Measurements from ENCODE around the gene TMEM151A.
A peak's percentile ranks its signal among the peaks of the same experiment; 100 is the strongest.

Gene TMEM151A

GRCh38 chr11:66338276-66339161 lies 46.8 kb downstream of the TMEM151A start:
- no peak for DNase-seq

GRCh38 chr11:66339162-66339675 lies 47.5 kb downstream of the TMEM151A start:
- no peak for DNase-seq

DNA sequence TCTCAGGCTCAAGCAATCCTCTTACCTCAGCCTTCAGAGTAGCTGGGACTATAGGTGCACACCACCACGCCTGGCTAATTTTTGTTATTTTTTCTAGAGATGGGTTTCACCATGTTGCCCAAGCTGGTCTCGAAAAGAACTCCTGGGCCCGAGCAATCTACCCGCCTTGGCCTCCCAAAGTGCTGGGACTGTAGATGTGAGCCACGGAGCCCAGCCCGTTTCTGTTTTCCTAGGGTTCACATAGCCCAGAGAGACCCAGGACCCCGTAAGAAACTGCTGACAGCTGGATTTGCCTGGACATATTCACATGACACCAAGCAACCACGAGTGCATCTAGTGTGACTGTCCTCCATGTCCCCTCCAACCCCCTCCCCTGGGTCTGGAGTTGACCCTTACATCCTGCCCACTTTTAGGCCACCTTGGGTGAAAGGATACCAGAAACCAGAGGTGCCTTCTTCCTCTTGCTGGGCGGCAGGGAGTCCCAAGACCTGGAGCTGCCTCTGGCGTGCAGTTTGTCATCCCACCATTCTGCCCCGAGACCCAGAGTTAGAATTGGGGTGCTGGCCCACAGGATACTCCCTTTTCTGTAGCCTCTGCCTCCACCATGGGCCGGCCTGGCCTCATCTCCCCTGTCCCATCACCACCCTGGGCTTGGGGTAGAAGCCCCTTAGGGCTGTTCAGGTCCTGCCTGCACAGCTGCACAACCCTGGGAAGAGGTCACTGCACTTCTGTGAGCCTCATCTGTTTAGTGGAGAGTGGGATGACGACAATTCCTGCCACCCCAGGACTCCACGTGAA lies 48.2 kb downstream of the TMEM151A start:
- DNase-seq, result no peak

- no peak for DNase-seq
Measured at GRCh38 chr11:66340596-66341501, 49.2 kb downstream of the TMEM151A start.

DNA sequence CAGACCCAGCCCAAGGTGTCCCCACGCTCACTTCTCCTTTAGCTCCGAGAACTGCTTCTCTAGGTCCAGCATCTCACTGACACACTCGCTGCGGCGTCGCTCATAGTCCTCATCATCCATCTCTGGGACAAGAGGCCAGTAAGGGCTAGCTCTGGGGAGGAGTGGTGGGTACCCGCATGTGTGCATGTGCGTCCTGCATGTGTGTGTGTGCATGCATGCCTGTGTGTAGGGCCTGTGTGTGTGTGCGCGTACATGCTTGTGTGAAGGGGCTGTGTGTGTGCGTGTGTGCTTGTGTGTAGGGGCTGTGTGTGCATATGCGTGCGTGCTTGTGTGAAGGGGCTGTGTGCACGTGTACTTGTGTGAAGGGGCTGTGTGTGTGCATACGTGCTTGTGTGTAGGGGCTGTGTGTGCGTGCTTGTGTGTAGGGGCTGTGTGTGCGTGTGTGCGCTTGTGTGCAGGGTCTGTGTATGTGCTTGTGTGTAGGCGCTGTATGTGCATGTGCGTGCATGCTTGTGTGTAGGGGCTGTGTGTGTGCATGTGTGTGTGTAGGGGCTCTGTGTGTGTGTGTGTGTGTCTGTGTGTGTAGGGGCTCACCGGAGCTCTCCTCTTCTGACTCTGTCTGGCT lies 49.9 kb downstream of the TMEM151A start:
- DNase-seq, result no peak

DNA sequence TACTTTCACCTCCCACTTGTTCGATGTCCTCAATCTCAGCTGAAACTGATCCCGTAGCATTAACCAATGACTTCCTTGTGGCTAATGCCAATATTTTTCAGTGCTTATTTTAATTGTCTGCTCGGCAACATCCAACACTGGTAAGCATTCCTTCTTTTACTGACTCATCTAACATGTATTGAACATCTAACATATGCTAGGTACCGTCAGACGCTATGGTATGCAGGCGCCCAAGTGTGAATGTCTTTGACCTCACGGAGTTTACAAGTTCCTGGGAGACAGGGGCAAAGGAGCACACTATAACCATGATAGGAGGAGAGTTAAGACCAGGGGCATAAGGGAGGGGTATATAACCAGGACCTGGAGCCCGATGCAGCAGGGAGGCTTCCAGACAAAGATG lies 51.5 kb downstream of the TMEM151A start:
- DNase-seq, result no peak

- DNase-seq, result peak; percentile 98
Measured at GRCh38 chr11:66344550-66345315, 53.0 kb downstream of the TMEM151A start, which contains the start of gene BRMS1. BRMS1 (minus strand) TSS chr11:66345104; CDS start chr11:66342234, 2,870 bp downstream.

DNA sequence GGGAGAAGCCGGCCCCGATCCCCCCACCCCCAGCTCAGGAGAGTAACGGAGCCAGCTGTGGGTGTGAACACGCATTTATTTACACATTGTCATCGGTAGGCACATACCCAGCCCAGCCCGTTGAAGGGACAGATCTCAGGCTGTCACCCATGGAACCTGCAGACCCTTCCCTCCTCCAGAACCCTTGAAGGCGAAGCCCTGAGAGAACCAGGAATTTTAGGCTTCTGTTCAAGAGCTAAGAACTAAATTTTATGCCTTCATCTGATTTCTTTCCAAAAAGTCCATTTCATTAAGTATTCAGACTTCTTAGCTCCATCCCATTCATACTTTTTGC lies 53.6 kb downstream of the TMEM151A start:
- no peak for DNase-seq
